SK-N-SH treated with all-trans-retinoic acid at 6 μM for 48 hours (cell line): Measurements from ENCODE around the gene CNTN1.

Experiments
- ATAC-seq: fragments of 200-7000 bp; cut with Tn5 transposase; 3 replicates; pipeline ENCODE4 v1.9.1; 2020; ENCODE audit warnings: mild to moderate bottlenecking, moderate library complexity
- ARNTL ChIP-seq: fragments of 450-650 bp; formaldehyde crosslinking; IDR thresholded peaks from 2 replicates; pipeline ENCODE4 v1.5.0; 2020; ENCODE audit warnings: low read depth, mild to moderate bottlenecking, moderate library complexity, borderline replicate concordance
- BACH2 ChIP-seq: fragments of 250-450 bp; sonication (Bioruptor Pico); IDR thresholded peaks from 2 replicates; pipeline ENCODE4 v1.9.0; 2021; ENCODE audit warnings: mild to moderate bottlenecking, borderline replicate concordance
- ESRRG ChIP-seq: fragments of 250-450 bp; sonication (Bioruptor Pico); IDR thresholded peaks from 2 replicates; pipeline ENCODE4 v1.6.1; 2021; ENCODE audit warnings: mild to moderate bottlenecking
- GLIS3 ChIP-seq: fragments of 250-450 bp; sonication (Bioruptor Pico); IDR thresholded peaks from 2 replicates; pipeline ENCODE4 v1.5.0; 2020; ENCODE audit warnings: mild to moderate bottlenecking, moderate library complexity
- ISL1 ChIP-seq: fragments of 250-450 bp; sonication (Bioruptor Pico); IDR thresholded peaks from 2 replicates; pipeline ENCODE4 v2.1.2; 2022; ENCODE audit warnings: mild to moderate bottlenecking, moderate library complexity
- OSR1 ChIP-seq: fragments of 250-450 bp; sonication (Bioruptor Pico); IDR thresholded peaks from 2 replicates; pipeline ENCODE4 v1.8.0; 2022; ENCODE audit warnings: moderate library complexity, mild to moderate bottlenecking, inconsistent platforms
- POU6F1 ChIP-seq: fragments of 250-450 bp; sonication (Bioruptor Pico); IDR thresholded peaks from 2 replicates; pipeline ENCODE4 v1.8.0; 2021; ENCODE audit warnings: low read depth, mild to moderate bottlenecking, moderate library complexity, borderline replicate concordance
- PPARA ChIP-seq: fragments of 250-450 bp; sonication (Bioruptor Pico); IDR thresholded peaks from 2 replicates; pipeline ENCODE4 v1.5.0; 2020; ENCODE audit warnings: mild to moderate bottlenecking, borderline replicate concordance
- RARB ChIP-seq: fragments of 250-450 bp; sonication (Bioruptor Pico); IDR thresholded peaks from 2 replicates; pipeline ENCODE4 v1.8.0; 2021; ENCODE audit warnings: mild to moderate bottlenecking, moderate library complexity
- SNAI2 ChIP-seq: fragments of 250-450 bp; sonication (Bioruptor Pico); IDR thresholded peaks from 2 replicates; pipeline ENCODE4 v1.5.0; 2020; ENCODE audit warnings: mild to moderate bottlenecking, moderate library complexity
- TCF4 ChIP-seq: fragments of 250-450 bp; sonication (Bioruptor Pico); IDR thresholded peaks from 2 replicates; pipeline ENCODE4 v1.8.0; 2021; ENCODE audit warnings: mild to moderate bottlenecking, moderate library complexity, borderline replicate concordance
- TOX ChIP-seq: fragments of 250-450 bp; sonication (Bioruptor Pico); IDR thresholded peaks from 2 replicates; pipeline ENCODE4 v1.8.0; 2021; ENCODE audit warnings: mild to moderate bottlenecking, moderate library complexity, borderline replicate concordance
- ZFP3 ChIP-seq: fragments of 250-450 bp; sonication (Bioruptor Pico); IDR thresholded peaks from 2 replicates; pipeline ENCODE4 v1.5.0; 2020; ENCODE audit warnings: mild to moderate bottlenecking, moderate library complexity
- ZFP30 ChIP-seq: fragments of 450-650 bp; formaldehyde crosslinking; IDR thresholded peaks from 2 replicates; pipeline ENCODE4 v1.5.0; 2022; ENCODE audit warnings: mild to moderate bottlenecking, moderate library complexity
- ZNF565 ChIP-seq: fragments of 450-650 bp; formaldehyde crosslinking; conservative IDR thresholded peaks from 2 replicates; pipeline ENCODE4 v1.5.0; 2020; ENCODE audit warnings: low read depth, mild to moderate bottlenecking, moderate library complexity
- ZNF70 ChIP-seq: fragments of 450-650 bp; formaldehyde crosslinking; IDR thresholded peaks from 2 replicates; pipeline ENCODE4 v1.5.0; 2020; ENCODE audit warnings: mild to moderate bottlenecking, moderate library complexity
- ZNF8 ChIP-seq: fragments of 450-650 bp; formaldehyde crosslinking; IDR thresholded peaks from 2 replicates; pipeline ENCODE4 v1.5.0; 2020; ENCODE audit warnings: mild to moderate bottlenecking, moderate library complexity
- TF ChIP-seq, protein P1 (sequence below): fragments of 250-450 bp; sonication (Bioruptor Pico); IDR thresholded peaks from 2 replicates; pipeline ENCODE4 v1.5.1; 2021; ENCODE audit warnings: mild to moderate bottlenecking, moderate library complexity
- TF ChIP-seq, protein P2 (sequence below): fragments of 250-450 bp; sonication (Bioruptor Pico); IDR thresholded peaks from 2 replicates; pipeline ENCODE4 v1.5.1; 2020; ENCODE audit warnings: low read depth, mild to moderate bottlenecking, moderate library complexity
- TF ChIP-seq, protein P3 (sequence below): fragments of 250-450 bp; sonication (Bioruptor Pico); IDR thresholded peaks from 2 replicates; pipeline ENCODE4 v1.5.0; 2020; ENCODE audit warnings: mild to moderate bottlenecking, moderate library complexity
- TF ChIP-seq, protein P4 (sequence below): fragments of 250-450 bp; sonication (Bioruptor Pico); IDR thresholded peaks from 2 replicates; pipeline ENCODE4 v1.8.0; 2020; ENCODE audit warnings: mild to moderate bottlenecking, moderate library complexity, borderline replicate concordance

CNTN1 gene

GRCh38 chr12:41092115-41092514, 399.9 kb downstream of the CNTN1 start:
- TF ChIP-seq GLIS3 (CRISPR knock-in tag): no peak
- TF ChIP-seq ZFP3 (CRISPR knock-in tag): no peak
- TF ChIP-seq RARB (CRISPR knock-in tag): no peak
- TF ChIP-seq ZFP30 (CRISPR knock-in tag): no peak
- TF ChIP-seq ARNTL (CRISPR knock-in tag): no peak
- TF ChIP-seq, protein P1, sequence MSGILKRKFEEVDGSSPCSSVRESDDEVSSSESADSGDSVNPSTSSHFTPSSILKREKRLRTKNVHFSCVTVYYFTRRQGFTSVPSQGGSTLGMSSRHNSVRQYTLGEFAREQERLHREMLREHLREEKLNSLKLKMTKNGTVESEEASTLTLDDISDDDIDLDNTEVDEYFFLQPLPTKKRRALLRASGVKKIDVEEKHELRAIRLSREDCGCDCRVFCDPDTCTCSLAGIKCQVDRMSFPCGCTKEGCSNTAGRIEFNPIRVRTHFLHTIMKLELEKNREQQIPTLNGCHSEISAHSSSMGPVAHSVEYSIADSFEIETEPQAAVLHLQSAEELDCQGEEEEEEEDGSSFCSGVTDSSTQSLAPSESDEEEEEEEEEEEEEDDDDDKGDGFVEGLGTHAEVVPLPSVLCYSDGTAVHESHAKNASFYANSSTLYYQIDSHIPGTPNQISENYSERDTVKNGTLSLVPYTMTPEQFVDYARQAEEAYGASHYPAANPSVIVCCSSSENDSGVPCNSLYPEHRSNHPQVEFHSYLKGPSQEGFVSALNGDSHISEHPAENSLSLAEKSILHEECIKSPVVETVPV: no peak
- TF ChIP-seq, protein P2, sequence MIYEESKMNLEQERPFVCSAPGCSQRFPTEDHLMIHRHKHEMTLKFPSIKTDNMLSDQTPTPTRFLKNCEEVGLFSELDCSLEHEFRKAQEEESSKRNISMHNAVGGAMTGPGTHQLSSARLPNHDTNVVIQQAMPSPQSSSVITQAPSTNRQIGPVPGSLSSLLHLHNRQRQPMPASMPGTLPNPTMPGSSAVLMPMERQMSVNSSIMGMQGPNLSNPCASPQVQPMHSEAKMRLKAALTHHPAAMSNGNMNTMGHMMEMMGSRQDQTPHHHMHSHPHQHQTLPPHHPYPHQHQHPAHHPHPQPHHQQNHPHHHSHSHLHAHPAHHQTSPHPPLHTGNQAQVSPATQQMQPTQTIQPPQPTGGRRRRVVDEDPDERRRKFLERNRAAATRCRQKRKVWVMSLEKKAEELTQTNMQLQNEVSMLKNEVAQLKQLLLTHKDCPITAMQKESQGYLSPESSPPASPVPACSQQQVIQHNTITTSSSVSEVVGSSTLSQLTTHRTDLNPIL (CRISPR knock-in tag): no peak
- no peak for TF ChIP-seq POU6F1 (CRISPR knock-in tag)
- TF ChIP-seq, protein P3, sequence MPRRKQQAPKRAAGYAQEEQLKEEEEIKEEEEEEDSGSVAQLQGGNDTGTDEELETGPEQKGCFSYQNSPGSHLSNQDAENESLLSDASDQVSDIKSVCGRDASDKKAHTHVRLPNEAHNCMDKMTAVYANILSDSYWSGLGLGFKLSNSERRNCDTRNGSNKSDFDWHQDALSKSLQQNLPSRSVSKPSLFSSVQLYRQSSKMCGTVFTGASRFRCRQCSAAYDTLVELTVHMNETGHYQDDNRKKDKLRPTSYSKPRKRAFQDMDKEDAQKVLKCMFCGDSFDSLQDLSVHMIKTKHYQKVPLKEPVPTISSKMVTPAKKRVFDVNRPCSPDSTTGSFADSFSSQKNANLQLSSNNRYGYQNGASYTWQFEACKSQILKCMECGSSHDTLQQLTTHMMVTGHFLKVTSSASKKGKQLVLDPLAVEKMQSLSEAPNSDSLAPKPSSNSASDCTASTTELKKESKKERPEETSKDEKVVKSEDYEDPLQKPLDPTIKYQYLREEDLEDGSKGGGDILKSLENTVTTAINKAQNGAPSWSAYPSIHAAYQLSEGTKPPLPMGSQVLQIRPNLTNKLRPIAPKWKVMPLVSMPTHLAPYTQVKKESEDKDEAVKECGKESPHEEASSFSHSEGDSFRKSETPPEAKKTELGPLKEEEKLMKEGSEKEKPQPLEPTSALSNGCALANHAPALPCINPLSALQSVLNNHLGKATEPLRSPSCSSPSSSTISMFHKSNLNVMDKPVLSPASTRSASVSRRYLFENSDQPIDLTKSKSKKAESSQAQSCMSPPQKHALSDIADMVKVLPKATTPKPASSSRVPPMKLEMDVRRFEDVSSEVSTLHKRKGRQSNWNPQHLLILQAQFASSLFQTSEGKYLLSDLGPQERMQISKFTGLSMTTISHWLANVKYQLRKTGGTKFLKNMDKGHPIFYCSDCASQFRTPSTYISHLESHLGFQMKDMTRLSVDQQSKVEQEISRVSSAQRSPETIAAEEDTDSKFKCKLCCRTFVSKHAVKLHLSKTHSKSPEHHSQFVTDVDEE (CRISPR knock-in tag): no peak
- no peak for TF ChIP-seq ISL1
- TF ChIP-seq OSR1 (CRISPR knock-in tag): no peak
- TF ChIP-seq ZNF8 (CRISPR knock-in tag): no peak
- TF ChIP-seq PPARA (CRISPR knock-in tag): no peak
- no peak for TF ChIP-seq TCF4
- no peak for TF ChIP-seq SNAI2
- TF ChIP-seq BACH2 (CRISPR knock-in tag): no peak
- no peak for TF ChIP-seq ZNF565 (CRISPR knock-in tag)
- ATAC-seq: no peak

DNA sequence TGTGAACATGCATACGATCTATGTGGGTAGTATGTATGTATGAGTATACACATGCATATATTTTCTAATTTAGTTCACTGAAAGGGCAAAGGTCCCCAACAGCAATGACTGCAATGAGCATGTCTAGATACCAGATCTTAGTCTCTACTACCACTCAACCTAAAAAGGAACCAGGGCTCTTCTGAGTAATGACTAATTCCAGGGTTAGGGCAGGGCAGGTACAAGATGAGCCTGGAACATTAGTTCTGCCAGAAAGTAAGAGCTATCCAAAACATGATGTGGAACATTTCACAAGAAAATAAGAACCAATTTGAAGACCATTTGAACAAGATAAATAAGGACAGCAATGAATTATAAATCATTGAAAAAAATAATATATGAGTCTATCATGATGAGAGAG, 404.6 kb downstream of the CNTN1 start:
- ATAC-seq: no peak
- TF ChIP-seq ISL1 (no peak), SNAI2 (no peak), TOX (CRISPR knock-in tag) (no peak), ESRRG (no peak), ZNF565 (CRISPR knock-in tag) (no peak), BACH2 (CRISPR knock-in tag) (no peak), ZNF8 (CRISPR knock-in tag) (no peak), RARB (CRISPR knock-in tag) (no peak), ZFP3 (CRISPR knock-in tag) (no peak), ZNF70 (CRISPR knock-in tag) (no peak), ZFP30 (CRISPR knock-in tag) (no peak), ARNTL (CRISPR knock-in tag) (no peak), POU6F1 (CRISPR knock-in tag) (no peak), PPARA (CRISPR knock-in tag) (no peak), OSR1 (CRISPR knock-in tag) (no peak), GLIS3 (CRISPR knock-in tag) (no peak)
- TF ChIP-seq, protein P4, sequence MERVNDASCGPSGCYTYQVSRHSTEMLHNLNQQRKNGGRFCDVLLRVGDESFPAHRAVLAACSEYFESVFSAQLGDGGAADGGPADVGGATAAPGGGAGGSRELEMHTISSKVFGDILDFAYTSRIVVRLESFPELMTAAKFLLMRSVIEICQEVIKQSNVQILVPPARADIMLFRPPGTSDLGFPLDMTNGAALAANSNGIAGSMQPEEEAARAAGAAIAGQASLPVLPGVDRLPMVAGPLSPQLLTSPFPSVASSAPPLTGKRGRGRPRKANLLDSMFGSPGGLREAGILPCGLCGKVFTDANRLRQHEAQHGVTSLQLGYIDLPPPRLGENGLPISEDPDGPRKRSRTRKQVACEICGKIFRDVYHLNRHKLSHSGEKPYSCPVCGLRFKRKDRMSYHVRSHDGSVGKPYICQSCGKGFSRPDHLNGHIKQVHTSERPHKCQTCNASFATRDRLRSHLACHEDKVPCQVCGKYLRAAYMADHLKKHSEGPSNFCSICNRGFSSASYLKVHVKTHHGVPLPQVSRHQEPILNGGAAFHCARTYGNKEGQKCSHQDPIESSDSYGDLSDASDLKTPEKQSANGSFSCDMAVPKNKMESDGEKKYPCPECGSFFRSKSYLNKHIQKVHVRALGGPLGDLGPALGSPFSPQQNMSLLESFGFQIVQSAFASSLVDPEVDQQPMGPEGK (CRISPR knock-in tag): no peak
- TF ChIP-seq, protein P3 (CRISPR knock-in tag): no peak
- TF ChIP-seq, protein P2 (CRISPR knock-in tag): no peak
